GM12873 (cell line): Measurements from ENCODE around the gene AGBL1.

Source experiments
- TF ChIP-seq, protein P1 (sequence below): IDR thresholded peaks from 2 replicates; pipeline ENCODE4 v1.5.1; 2012; ENCODE audit warnings: low read depth, mild to moderate bottlenecking, moderate library complexity, low read length, control low read depth; ENCODE audit not compliant: insufficient read depth; ENCODE audit errors: missing control alignments

Gene AGBL1

DNA sequence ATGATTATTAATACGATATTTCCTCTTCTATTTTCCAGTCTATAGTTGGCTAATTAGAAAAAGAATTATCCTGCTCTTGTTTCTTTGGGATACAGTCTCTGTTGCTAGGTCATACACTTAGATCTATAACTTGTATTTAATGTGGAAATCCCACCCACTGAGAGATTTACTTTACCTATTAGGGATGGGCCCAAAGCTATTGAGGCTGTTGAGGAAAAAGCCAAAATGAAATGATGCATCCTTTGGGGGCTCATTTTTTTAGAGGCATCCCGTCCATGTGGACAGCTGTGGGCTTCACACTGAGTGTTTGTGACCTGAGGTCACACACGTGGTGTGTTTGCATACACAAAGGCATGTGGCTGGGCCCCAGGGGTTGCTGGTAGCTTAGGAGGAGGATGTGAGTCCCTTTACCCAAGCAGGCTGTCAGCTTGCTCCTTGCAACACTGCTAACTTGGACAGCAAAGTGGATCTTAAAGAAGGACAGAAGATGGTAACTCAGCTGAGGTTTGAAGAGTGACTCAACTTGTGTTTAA, 477.4 kb downstream of the AGBL1 start:
- TF ChIP-seq, protein P1, sequence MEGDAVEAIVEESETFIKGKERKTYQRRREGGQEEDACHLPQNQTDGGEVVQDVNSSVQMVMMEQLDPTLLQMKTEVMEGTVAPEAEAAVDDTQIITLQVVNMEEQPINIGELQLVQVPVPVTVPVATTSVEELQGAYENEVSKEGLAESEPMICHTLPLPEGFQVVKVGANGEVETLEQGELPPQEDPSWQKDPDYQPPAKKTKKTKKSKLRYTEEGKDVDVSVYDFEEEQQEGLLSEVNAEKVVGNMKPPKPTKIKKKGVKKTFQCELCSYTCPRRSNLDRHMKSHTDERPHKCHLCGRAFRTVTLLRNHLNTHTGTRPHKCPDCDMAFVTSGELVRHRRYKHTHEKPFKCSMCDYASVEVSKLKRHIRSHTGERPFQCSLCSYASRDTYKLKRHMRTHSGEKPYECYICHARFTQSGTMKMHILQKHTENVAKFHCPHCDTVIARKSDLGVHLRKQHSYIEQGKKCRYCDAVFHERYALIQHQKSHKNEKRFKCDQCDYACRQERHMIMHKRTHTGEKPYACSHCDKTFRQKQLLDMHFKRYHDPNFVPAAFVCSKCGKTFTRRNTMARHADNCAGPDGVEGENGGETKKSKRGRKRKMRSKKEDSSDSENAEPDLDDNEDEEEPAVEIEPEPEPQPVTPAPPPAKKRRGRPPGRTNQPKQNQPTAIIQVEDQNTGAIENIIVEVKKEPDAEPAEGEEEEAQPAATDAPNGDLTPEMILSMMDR: no peak

DNA sequence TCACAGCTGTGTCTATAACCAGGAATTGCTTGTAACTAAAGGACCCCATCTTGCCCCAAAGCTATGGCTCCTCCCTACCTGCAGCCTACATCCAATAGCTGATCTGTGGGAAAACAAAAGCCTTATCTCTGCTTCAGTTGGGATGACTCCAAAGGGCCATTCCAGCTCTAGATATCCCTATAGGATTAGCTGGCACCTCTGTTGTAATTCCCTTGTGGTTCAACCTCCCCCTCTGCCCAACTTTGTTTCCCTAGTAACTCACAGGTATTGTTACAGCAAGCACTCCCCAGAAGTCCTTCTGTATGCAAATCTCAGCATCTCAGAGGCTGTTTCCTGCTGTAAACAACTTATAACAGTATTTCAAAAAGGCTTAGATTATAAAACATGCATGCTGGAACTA, 478.6 kb downstream of the AGBL1 start:
- TF ChIP-seq, protein P1: no peak

DNA sequence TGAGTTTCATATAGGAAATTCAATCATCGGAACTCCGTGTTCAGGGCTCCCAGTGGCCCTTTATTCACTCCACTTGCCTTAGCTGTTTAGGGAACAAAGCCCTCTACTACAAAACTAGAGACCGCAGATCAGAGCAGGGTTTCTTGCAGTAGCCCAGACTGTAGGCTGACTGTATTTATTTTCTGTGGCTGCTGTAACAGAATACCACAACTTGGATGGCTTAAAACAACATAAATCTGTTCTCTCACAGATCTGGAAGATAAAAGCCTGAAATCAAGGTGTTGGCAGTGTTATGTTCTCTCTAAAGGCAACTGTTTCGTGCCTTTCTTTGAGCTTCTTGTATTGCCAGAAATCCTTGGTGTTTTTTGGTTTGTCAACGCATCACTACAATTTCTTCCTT, 479.0 kb downstream of the AGBL1 start:
- TF ChIP-seq, protein P1: no peak

DNA sequence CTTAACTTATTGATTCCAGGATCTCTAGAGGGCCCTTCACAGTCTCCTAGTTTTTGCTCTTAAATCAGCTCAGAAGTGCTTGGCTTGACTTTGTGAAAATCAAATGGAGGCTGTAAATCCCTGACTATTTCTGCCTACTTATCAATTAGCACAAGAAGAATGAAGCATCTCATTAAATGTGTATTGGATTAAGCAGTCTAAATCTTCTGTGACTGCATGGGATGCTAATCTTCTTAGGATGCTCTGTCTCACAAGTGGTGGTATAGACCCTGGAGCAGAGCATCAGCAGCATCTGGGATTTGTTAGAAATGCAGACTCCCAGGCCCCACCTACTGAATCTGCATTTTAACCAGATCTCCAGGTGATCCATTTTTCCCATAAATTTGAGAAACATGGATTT, 488.7 kb downstream of the AGBL1 start:
- TF ChIP-seq, protein P1: no peak

DNA sequence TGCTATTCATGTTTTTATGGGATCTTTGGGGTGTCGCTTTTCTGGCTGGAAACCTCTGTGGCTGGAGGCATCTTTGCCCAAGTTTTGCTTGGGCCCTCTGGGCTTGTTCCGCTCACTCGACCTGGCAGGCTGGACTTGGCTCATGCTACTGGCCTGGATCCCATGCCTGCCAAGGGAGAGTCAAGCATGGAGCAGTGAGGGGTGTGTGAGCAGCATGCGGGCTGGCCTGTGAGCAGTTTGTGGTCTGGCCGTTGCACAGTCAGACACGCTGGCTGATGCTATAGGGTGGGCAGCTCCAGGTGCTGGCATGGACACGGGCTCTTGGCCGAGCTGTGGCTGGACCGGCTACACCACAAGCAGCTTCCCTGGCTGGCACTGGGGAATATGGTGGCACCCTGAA, 491.1 kb downstream of the AGBL1 start:
- TF ChIP-seq, protein P1: no peak

DNA sequence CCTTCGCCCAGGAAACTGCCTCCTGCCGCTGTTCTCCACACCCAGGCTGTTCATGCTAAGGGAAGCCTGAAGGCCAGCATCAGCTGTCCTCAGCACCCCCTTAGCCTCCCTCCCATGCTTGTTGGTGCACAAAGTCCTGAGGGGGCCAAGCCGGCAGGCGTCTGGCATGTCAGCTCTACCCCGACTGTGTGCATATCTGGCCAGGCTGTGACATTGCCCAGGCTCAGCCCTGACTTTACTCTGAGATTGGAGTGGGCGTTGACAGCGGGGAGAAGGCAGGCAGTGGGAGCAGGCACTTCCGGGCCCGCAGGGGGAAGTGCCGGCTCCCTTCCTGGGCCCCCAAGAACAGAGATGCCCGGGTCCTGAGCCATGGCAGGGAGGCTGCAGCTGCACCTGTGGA, 492.2 kb downstream of the AGBL1 start:
- TF ChIP-seq, protein P1: no peak

DNA sequence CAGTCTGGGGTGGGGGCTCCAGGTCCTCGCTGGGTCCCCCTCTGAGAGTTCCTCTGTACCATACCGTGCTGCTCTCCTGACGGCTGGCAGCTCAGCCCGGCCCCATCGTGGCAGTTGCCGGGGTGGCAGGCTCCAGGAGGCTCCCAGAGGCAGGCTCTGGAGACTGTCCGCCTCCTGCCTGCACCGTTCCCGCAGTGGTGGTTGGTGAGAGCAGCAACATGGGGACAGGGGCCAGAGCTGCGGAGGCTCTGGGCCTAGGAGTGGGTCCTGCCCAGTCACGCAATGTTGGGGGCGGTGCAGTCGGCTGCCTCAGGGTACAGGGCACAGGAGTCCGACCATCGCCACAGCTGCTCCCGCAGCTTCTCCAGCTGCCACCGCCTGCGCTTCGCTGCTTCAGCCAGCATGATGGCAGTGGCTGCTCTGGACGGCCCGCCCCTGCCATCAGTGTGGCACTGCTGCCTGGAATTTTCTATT, 492.7 kb downstream of the AGBL1 start:
- TF ChIP-seq, protein P1: no peak

DNA sequence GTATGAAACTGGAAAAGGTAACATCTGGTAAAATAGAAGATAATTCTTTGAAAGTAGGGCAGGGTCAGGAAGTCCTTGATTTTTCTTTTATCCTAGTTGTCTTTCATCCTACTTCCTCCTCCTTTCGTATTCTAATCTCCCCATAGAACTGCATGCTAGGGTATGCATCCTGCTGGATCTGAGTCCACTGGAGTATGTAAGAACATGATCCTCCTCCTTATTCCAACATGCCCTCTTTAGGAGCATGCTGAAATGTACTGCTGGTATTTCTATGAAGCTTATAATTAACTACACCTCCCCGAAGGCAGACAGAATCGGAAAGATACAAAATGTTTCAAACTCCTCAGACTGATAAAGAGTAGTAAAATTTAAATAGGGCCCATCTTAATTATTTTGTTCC, 493.8 kb downstream of the AGBL1 start:
- TF ChIP-seq, protein P1: no peak
